ENCODE results near the gene SCN1A.

The SCN1A gene

GRCh38 chr2:165970663-165971062 lies 157.2 kb downstream of the SCN1A start:
- DNase-seq (ENCODE audit: low read depth in 2 of 2): no peak

DNA sequence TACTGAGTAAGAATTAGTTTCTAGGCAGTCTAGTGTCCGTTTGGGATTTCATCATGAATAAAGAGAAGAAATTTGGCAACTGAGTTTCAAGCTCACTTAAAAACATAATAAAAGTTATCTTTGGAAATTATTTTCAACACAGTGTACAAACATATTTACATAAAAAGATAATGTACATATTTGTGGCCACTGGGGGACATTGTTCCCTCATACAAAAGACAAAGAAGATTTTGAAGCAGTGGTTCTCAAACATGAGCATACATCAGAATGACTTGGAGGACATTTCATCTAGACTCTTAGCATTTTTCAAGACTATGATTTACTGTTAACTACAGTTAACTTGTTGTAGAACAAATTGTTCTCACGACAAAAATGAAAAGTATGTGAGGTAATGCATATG lies 158.6 kb downstream of the SCN1A start:
- no peak for DNase-seq (ENCODE audit: low read depth in 2 of 2)

GRCh38 chr2:165967746-165968145 lies 160.1 kb downstream of the SCN1A start:
- DNase-seq (ENCODE audit: low read depth in 2 of 2): no peak

GRCh38 chr2:165961818-165962217 lies 166.0 kb downstream of the SCN1A start:
- no peak for DNase-seq (ENCODE audit: low read depth in 2 of 2)

DNA sequence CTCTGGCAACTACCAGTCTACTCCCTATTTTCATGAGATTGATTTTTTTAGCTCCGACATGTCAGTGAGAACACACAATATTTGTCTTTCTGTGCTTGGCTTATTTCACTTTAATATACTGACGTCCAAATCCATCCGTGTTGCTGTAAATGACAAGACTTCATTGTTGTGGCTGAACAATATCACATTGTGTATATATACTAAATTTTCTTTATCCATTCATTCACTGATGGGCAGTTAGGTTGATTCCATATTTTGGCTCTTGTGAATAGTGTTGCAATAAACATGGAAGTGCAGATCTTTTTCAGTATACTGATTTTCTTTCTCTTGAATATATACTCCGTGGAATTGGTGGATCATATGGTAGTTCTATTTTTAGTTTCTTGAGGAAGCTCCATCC lies 168.4 kb downstream of the SCN1A start:
- DNase-seq (ENCODE audit: low read depth in 2 of 2): no peak

- no peak for DNase-seq (ENCODE audit: low read depth in 2 of 2)
Measured at GRCh38 chr2:165958313-165958960, 169.4 kb downstream of the SCN1A start.

DNA sequence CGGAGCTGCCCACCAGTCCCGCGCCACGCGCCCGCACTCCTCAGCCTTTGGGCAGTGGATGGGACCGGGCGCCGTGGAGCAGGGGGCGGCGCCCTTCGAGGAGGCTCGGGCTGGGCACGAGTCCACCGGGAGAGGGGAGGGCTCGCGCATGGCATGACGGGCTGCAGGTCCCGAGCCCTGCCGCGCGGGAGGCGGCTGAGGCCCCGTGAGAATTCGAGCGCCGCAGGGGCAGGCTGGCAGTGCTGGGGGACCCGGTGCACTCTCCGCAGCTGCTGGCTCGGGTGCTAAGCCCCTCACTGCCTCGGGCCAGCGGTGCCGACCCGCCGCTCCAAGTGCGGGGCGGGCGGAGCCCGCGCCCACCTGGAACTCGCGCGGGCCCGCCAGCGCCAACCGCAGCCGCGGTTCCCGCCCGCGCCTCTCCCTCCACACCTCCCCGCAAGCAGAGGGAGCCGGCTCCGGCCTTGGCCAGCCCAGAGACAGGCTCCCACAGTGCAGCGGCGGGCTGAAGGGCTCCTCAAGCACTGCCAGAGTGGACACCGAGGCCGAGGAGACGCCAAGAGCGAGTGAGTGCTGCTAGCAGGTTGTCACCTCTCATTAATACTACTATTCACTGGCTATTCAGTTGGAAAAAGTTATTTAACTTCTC lies 170.7 kb downstream of the SCN1A start:
- no peak for DNase-seq (ENCODE audit: low read depth in 2 of 2)

GRCh38 chr2:165953655-165954606 lies 173.9 kb downstream of the SCN1A start, which contains the start of gene TTC21B:
TSS of gene TTC21B (minus strand) at chr2:165953776. CDS start at chr2:165953705, 71 bp downstream.
- peak; percentile 86 to 88 for DNase-seq (ENCODE audit: low read depth in 2 of 2)

- no peak for DNase-seq (ENCODE audit: low read depth in 2 of 2)
Measured at GRCh38 chr2:165953306-165953654, 174.5 kb downstream of the SCN1A start.

GRCh38 chr2:165952741-165953211 lies 175.0 kb downstream of the SCN1A start:
- no peak for DNase-seq (ENCODE audit: low read depth in 2 of 2)

DNA sequence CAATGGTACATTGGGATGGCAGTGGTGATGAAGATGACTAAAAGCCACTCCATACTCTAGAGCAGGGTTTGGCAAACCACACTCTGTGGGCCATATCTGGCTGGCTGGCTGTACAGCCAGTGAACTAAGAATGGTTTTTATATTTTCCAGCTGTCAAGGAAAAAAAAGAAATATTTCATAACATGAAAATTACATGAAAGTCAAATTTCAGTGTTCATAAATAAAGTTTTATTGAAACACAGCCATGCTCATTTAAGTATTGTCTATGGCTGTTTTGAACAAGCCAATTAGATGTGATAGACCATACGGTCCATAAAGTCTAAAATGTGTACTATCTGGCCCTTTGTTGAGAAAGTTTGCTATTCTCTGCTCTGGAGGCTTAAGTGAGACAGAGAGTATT lies 175.7 kb downstream of the SCN1A start:
- no peak for DNase-seq (ENCODE audit: low read depth in 2 of 2)

DNA sequence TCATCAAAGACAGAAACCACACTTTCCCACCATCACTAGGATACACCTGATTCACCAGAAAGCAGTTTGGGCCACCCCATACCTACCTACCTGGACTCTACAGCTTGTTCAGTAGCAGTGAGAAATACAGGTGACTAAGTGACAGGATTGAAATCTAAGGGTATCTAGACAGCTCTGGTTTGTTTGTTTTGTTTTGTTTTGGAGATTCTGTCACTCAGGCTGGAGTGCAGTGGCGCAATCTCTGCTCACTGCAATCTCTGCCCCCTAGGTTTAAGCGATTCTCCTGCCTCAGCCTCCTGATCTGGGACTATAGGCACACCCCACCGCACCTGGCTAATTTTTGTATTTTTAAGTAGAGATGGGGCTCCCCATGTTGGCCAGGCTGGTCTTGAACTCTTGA lies 177.4 kb downstream of the SCN1A start:
- no peak for DNase-seq (ENCODE audit: low read depth in 2 of 2)

- DNase-seq (ENCODE audit: low read depth in 2 of 2): no peak
Measured at GRCh38 chr2:165941827-165942226, 186.0 kb downstream of the SCN1A start.

DNA sequence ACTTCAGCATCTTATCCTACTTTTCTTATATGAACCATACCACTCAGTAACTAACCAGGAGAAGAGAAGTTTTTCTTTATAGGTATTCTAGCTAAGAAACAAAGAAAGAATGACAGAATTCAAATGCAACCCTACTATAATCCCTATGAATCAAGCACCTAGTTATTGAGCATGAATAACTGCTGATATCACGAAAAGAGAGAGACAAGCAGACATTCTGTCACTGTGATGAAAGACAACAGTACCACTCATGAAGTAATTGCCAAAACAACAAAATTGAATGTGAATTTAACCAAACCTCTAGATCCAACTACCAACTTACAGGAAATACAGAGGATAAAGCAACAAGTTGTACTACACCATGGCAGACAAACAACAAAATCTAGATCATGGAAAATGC lies 189.6 kb downstream of the SCN1A start:
- no peak for DNase-seq (ENCODE audit: low read depth in 2 of 2)
